Loucy (cell line): ENCODE data around the gene ANAPC2.

Source experiments
- H2AFZ ChIP-seq: fragments of 200-600 bp; sonication (generic); 2 replicates; pipeline ENCODE4 v1.6.0; 2016; ENCODE audit warnings: antibody characterized with exemption, mild to moderate bottlenecking, low read length, moderate library complexity
- H3F3A ChIP-seq: fragments of 200-600 bp; 2 replicates; pipeline ENCODE4 v1.6.0; 2016; ENCODE audit warnings: antibody characterized with exemption, low read depth, mild to moderate bottlenecking
- H3K27me3 ChIP-seq: fragments of 200-600 bp; sonication (generic); 2 replicates; pipeline ENCODE4 v1.6.1; 2014; ENCODE audit warnings: low read length, mild to moderate bottlenecking; ENCODE audit not compliant: insufficient read depth, poor library complexity, severe bottlenecking
- H3K36me3 ChIP-seq: fragments of 200-600 bp; sonication (generic); 2 replicates; pipeline ENCODE4 v1.6.1; 2016; ENCODE audit warnings: low read length; ENCODE audit not compliant: insufficient read depth
- H3K4me1 ChIP-seq: fragments of 200-600 bp; sonication (generic); 2 replicates; pipeline ENCODE4 v1.5.1; 2014; ENCODE audit warnings: low read length, mild to moderate bottlenecking; ENCODE audit not compliant: insufficient read depth, poor library complexity, severe bottlenecking
- H3K4me2 ChIP-seq: fragments of 200-600 bp; sonication (generic); 2 replicates; pipeline ENCODE4 v1.6.0; 2014; ENCODE audit warnings: antibody characterized with exemption, low read length, low read depth, mild to moderate bottlenecking; ENCODE audit not compliant: poor library complexity, severe bottlenecking
- H3K4me3 ChIP-seq: fragments of 200-600 bp; sonication (generic); 2 replicates; pipeline ENCODE4 v1.5.1; 2014; ENCODE audit warnings: low read length, mild to moderate bottlenecking, mixed read lengths; ENCODE audit not compliant: poor library complexity, severe bottlenecking
- H3K79me2 ChIP-seq: fragments of 200-600 bp; sonication (generic); 2 replicates; pipeline ENCODE4 v1.6.1; 2014; ENCODE audit warnings: low read length; ENCODE audit not compliant: insufficient read depth
- H3K9ac ChIP-seq: fragments of 200-600 bp; sonication (generic); 2 replicates; pipeline ENCODE4 v1.6.0; 2014; ENCODE audit warnings: mild to moderate bottlenecking, low read depth, low read length, moderate library complexity; ENCODE audit not compliant: poor library complexity, severe bottlenecking
- H3K9me2 ChIP-seq: fragments of 200-600 bp; sonication (generic); replicated peaks from 2 replicates; pipeline ENCODE4 v1.6.1; 2016; ENCODE audit warnings: low read depth, low read length, mixed read lengths
- H3K9me3 ChIP-seq: fragments of 200-600 bp; sonication (generic); 2 replicates; pipeline ENCODE4 v1.6.1; 2014; ENCODE audit warnings: mild to moderate bottlenecking, antibody characterized with exemption, low read length, low read depth; ENCODE audit not compliant: insufficient read depth
- H4K20me1 ChIP-seq: fragments of 200-600 bp; sonication (generic); 2 replicates; pipeline ENCODE4 v1.6.0; 2014; ENCODE audit warnings: antibody characterized with exemption, low read length, mild to moderate bottlenecking; ENCODE audit not compliant: insufficient read depth, poor library complexity, severe bottlenecking
- CTCF ChIP-seq: fragments of 200-600 bp; sonication (generic); conservative IDR thresholded peaks from 2 replicates; pipeline ENCODE4 v1.5.1; 2014; ENCODE audit warnings: mild to moderate bottlenecking, antibody characterized with exemption, low read length
- EZH2phosphoT487 ChIP-seq: fragments of 200-600 bp; IDR thresholded peaks from 2 replicates; pipeline ENCODE4 v1.6.1; 2018; ENCODE audit warnings: antibody characterized with exemption, mild to moderate bottlenecking, moderate library complexity, borderline replicate concordance

The ANAPC2 gene

GRCh38 chr9:137188086-137188489 is 272 bp downstream of the ANAPC2 start:
- Histone ChIP-seq H3K9me2 (no peaks in the 10 kb centered on the region), H3K79me2 (peaks cover 55% of the 10 kb centered on the region), H4K20me1 (peaks cover 26% of the 10 kb centered on the region), H3K4me3 (peak overlapping the region; percentile 96), H3K36me3 (peaks cover 12% of the 10 kb centered on the region; the same call in 1 of the 2 replicates), H2AFZ (peak overlapping the region; percentile 80), H3K4me1 (peaks cover 20% of the 10 kb centered on the region), H3K27me3 (no peaks in the 10 kb centered on the region), H3K9me3 (no peaks in the 10 kb centered on the region), H3K4me2 (peak overlapping the region; percentile 91), H3K9ac (peak overlapping the region; percentile 88), H3F3A (peaks cover 8% of the 10 kb centered on the region; the same call in 1 of the 2 replicates)
- no peak for TF ChIP-seq CTCF
- TF ChIP-seq EZH2phosphoT487, result no peak

GRCh38 chr9:137187386-137187785 is 974 bp downstream of the ANAPC2 start:
- Histone ChIP-seq H3K36me3 (peaks cover 15% of the 10 kb centered on the region; the same call in 1 of the 2 replicates), H3K79me2 (peaks cover 55% of the 10 kb centered on the region)

GRCh38 chr9:137186385-137186784 is 2.0 kb downstream of the ANAPC2 start:
- H3K9me3 ChIP-seq, result no peaks in the 10 kb centered on the region
- H3K9me2 ChIP-seq, result no peaks in the 10 kb centered on the region
- H3K9ac ChIP-seq, result no peak overlapping the region
- TF ChIP-seq EZH2phosphoT487, result no peak
- no peak for TF ChIP-seq CTCF
- H3K79me2 ChIP-seq, result peaks cover 54% of the 10 kb centered on the region
- H3K4me1 ChIP-seq, result peaks cover 20% of the 10 kb centered on the region
- H4K20me1 ChIP-seq, result peaks cover 26% of the 10 kb centered on the region
- H3K36me3 ChIP-seq, result peaks cover 15% of the 10 kb centered on the region; the same call in 1 of the 2 replicates
- H3K4me3 ChIP-seq, result peak overlapping the region; percentile 96
- peaks cover 8% of the 10 kb centered on the region; the same call in 1 of the 2 replicates for H3F3A ChIP-seq
- H3K27me3 ChIP-seq, result no peaks in the 10 kb centered on the region
- peak overlapping the region; percentile 91 for H3K4me2 ChIP-seq
- H2AFZ ChIP-seq, result no peak overlapping the region

More at GRCh38 chr9:137187386-137187785, 974 bp downstream of the ANAPC2 start:
- Histone ChIP-seq H3K4me3 (peak overlapping the region; percentile 96), H3K9me3 (no peaks in the 10 kb centered on the region), H3K9me2 (no peaks in the 10 kb centered on the region), H2AFZ (no peak overlapping the region), H4K20me1 (peaks cover 26% of the 10 kb centered on the region), H3K9ac (peak overlapping the region; percentile 88), H3K27me3 (no peaks in the 10 kb centered on the region), H3F3A (peaks cover 8% of the 10 kb centered on the region; the same call in 1 of the 2 replicates), H3K4me1 (peaks cover 20% of the 10 kb centered on the region), H3K4me2 (peak overlapping the region; percentile 91)
- no peak for TF ChIP-seq EZH2phosphoT487
- no peak for TF ChIP-seq CTCF
